Testis (tissue), 2 donors: ENCODE results near the gene CA10.

ENCODE experiments used
- CTCF ChIP-seq, 3 experiments: fragments of 450-650 bp in 2 of 3; fragments of 200-600 bp in 1 of 3; sonication (generic) in 1 of 3; IDR thresholded peaks; one replicate each; pipeline ENCODE4 v1.5.1; 2016 to 2019; ENCODE audit warnings: antibody characterized with exemption in 3 of 3, mild to moderate bottlenecking in 2 of 3, moderate library complexity in 1 of 3
- POLR2A ChIP-seq: fragments of 450-650 bp; IDR thresholded peaks from one replicate; pipeline ENCODE4 v1.6.1; 2017; ENCODE audit warnings: antibody characterized with exemption, mild to moderate bottlenecking, moderate library complexity

DNA sequence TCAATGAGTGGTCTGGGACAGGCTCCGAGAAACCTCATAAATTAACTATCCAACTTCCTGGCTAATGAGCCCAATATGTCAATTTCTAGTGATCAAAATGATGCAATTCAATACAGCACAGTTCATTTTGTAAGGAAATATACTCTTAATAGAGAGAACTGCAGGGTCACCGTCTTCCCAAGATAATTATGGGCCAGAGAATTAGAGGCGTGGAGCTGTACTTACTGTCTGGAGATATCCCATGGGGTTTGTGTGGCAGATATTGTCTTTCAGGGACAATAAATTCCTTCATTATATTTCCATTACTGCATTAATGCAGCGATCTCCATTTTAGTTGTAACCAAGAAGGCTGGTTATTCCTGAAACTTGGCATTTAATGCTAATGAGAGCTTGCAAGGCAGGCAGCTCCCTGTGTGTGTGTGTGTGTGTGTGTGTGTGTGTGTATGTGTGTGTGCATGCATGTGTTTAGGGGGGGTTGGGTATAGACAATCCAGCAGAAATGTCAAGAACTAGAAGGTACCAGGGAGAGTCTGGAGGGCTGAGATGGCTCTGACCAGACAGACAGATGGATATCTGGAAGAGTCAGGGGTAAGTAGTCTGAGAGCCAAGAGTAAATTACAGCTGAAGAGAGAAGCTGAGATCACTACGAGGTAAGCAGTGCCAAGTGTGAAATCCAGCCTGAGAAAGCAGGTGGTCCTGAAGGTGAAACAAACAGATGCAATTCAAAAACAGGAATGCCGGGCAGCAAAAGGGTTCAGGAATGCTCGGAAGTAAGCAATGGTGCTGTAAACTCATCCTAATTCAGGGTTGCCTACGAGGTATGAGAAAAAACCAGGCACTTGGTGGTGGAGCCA lies 393.0 kb downstream of the CA10 start:
- TF ChIP-seq CTCF (IDR thresholded peaks at IDR 0.05) (no peak), POLR2A (no peak)
